GM19328 (cell line): ENCODE results near the gene ING5.

Source experiments
- ATAC-seq: cut with Tn5 transposase; IDR thresholded peaks from one replicate; pipeline ENCODE4 v1.9.1; 2021; ENCODE audit warnings: mild to moderate bottlenecking, moderate library complexity; ENCODE audit not compliant: unreplicated experiment

The ING5 gene

GRCh38 chr2:241774419-241775222, 72.8 kb downstream of the ING5 start:
- ATAC-seq: no peak

GRCh38 chr2:241775223-241776177, 73.7 kb downstream of the ING5 start:
- no peak for ATAC-seq

GRCh38 chr2:241776336-241777169, 74.7 kb downstream of the ING5 start, which contains the start of gene GAL3ST2:
GAL3ST2 (plus strand) TSS chr2:241776822; CDS start chr2:241776956, 134 bp downstream.
- no peak for ATAC-seq

GRCh38 chr2:241777170-241777685, 75.4 kb downstream of the ING5 start:
- ATAC-seq: no peak

GRCh38 chr2:241777686-241778627, 76.1 kb downstream of the ING5 start:
- no peak for ATAC-seq
